ENCODE data around the gene ANKMY1.

DNA sequence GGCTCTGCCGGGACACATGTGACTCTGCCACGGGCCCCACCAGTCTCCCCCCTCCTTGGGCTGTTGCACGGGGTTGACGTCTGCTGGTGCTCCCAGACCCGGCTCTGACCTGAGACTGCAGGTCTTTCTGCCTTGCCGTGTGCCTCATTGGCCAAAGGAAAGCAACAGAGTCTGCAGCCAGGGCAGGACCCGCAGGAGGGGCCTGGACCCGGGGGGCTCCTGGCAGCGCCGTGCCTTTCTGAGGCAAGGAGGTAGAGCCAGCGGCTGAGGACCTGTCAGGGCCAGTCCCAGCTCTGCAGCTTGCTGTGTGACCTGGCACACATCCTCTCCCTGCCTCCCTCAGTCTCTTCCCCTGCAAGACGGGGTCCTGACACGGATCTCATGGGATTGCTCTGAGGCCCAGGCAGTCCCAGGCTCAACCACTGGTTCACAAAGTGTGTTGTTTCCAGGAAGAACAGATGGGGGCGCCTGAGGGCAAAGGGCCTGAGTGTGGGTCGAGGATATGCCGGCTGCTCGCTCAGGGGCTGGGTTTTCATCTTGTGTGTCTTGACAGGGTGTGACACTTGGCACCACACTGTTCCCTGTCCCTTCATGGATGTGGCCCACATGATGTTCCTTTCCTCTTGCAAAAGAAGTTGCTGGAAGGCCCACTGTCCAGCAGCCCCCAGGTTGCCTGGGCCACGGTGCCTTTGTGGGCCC lies 37.7 kb upstream of the ANKMY1 start:
- TF ChIP-seq POLR2A (IDR thresholded peaks at IDR 0.05) (no peak), EP300 (IDR thresholded peaks at IDR 0.05) (no peak)
- TF ChIP-seq, protein P1, sequence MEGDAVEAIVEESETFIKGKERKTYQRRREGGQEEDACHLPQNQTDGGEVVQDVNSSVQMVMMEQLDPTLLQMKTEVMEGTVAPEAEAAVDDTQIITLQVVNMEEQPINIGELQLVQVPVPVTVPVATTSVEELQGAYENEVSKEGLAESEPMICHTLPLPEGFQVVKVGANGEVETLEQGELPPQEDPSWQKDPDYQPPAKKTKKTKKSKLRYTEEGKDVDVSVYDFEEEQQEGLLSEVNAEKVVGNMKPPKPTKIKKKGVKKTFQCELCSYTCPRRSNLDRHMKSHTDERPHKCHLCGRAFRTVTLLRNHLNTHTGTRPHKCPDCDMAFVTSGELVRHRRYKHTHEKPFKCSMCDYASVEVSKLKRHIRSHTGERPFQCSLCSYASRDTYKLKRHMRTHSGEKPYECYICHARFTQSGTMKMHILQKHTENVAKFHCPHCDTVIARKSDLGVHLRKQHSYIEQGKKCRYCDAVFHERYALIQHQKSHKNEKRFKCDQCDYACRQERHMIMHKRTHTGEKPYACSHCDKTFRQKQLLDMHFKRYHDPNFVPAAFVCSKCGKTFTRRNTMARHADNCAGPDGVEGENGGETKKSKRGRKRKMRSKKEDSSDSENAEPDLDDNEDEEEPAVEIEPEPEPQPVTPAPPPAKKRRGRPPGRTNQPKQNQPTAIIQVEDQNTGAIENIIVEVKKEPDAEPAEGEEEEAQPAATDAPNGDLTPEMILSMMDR (IDR thresholded peaks at IDR 0.05) = peak in 1 of 7 experiments; percentile 5

All from stomach (tissue), 4 donors.